HG02870 (cell line): ENCODE measurements around the gene CRB1.
"Not testable (repeated sequence)": the region's sequence is repeated elsewhere in the genome, so short reads cannot be mapped to it uniquely, and the experiment has no call there.

Experiments used
- ATAC-seq: cut with Tn5 transposase; IDR thresholded peaks from one replicate; pipeline ENCODE4 v1.9.1; 2021; ENCODE audit warnings: mild to moderate bottlenecking, moderate library complexity; ENCODE audit not compliant: unreplicated experiment

CRB1 gene

DNA sequence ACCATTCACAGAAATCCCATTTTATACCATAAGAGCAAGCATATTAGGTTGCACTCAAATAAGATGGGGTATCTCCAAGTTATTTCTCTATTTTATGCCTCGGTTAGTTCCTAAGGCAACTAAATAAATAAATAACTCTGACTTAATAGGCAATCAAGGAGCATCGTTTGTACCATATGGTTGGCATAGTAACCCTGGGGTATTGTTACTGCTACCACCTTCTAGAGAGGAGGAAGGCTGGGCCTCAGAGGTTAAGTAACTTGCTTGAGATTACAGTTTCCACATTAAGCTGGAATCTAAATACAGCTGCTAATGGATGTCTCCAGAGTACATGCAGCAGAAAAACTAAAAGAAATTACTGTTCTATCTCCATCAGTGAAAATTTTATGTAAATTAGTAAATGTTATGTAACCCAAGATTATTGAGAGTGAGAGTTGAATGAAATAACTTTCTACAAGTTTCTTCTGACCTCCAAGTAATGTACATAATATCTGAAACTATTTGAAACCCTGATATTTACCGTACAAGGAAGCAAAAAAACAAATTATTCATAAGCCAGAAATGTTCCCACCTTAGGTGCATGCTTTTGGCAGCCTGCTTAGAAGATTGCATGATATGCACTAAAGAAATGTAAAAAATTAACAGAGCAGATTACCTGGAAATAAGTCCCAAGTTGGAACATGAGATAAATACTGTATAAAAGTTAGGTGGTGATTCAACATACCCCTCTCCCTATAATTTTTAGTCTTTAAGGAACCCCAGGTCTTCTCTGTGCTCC is 127.0 kb downstream of the CRB1 start:
- no peak for ATAC-seq

DNA sequence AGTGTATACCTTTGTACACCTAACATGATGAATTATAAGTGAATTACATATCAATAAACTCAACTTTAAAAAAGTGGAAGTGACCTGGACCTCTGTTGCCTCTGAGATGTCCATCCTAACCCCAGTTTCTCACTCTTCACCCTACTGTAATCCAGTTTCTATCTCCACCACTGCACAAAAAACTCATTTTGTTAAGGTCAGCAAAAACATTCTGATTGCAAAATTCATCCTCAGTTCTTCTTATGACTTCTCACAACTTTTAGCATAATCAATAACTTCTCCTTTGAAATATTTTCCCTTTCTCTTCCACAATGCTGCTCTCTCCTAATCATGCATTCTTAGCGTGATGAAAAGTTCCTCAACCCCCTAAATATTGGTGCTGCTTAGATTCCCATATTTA is 129.8 kb downstream of the CRB1 start:
- no peak for ATAC-seq

DNA sequence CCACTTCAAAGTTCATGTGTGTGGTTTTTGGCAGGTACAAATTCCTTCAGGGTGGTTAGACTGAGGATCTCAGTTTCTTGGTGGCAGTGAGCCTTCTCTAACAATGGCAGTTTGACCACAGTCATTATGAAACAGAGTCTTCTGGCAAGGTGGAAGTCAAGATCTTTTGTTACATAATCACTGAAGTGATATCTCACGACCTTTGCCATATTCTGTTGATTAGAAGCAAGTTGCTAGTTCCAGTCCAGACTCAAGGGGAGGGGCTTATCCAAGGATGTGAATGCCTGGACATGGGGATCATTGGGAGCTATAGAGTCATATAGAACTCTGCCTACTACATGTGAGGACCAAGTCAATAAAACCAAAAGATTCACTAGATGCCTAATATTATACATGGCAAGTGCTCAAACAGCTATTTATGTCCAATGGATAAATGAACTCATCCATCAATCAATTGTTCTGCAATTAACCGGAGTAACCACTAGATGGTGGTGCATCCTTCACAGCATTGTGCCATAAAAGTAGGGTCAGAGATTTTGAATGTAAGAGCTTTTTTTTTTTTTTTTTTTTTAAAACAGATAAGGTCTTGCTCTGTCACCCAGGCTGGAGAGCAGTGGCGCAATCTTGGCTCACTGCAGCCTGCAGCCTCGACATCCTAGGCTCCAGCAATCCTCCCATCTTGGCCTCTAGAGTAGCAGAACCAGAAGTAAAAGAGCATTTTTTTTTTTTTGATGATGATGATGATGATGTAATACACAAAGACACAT is 131.9 kb downstream of the CRB1 start:
- peak; percentile 73 for ATAC-seq

DNA sequence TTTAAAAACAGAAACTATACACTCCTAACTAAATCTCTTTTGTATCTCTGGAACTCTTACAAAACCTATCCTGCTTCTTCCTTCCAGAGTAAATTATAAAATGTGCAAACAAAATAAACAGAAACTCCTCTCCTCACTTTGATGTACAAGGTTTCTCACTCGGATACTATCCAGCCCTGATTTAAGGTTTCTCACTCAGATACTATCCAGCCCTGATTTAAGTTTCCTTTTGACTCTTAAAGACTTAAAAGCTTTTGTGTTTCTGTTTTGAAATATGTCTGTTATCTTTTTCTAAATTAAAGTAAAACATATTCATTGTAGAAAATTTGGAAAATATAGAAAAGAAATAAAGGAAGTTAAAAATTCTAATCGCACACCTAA is 132.5 kb downstream of the CRB1 start:
- no peak for ATAC-seq

DNA sequence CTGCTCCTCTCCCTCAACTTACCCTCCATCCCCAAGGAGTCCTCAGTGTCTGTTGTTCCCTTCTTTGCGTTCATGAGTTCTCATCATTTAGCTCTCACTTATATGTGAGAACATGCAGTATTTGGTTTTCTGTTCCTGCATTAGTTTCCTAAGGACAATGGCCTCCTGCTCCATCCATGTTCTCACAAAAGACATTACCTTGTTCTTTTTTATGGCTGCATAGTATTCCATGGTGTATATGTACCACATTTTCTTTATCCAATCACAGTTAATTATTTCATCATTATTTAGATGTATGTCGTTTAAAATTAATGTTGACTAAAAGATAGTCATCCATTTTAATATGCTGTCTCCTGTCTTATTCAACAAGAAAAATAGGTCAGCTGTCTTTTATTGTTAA is 134.1 kb downstream of the CRB1 start:
- ATAC-seq, result no peak

DNA sequence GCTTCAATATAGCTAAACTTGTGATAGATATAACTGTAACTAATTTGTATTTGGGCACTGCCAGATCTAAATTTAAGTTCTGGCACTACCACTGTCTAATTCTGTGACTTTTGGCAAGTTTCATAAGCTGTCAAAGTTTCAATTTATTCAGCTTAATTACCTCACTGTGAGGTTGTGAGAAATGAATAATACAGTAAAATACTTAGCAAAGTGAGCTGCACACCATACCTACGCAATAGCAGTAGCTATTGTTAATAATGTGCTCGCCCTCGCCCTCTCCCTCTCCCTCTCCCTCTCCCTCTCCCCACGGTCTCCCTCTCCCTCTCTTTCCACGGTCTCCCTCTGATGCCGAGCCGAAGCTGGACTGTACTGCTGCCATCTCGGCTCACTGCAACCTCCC is 136.7 kb downstream of the CRB1 start:
- ATAC-seq, result not testable (repeated sequence)

DNA sequence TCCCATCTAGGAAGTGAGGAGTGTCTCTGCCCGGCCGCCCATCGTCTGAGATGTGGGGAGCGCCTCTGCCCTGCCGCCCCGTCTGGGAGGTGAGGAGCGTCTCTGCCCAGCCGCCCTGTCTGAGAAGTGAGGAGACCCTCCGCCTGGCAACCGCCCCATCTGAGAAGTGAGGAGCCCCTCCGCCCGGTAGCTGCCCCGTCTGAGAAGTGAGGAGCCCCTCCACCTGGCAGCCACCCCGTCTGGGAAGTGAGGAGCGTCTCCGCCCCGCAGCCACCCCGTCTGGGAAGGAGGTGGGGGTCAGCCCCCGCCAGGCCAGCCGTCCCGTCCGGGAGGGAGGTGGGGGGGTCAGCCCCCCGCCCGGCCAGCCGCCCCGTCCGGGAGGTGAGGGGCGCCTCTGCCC is 137.6 kb downstream of the CRB1 start:
- not testable (repeated sequence) for ATAC-seq

DNA sequence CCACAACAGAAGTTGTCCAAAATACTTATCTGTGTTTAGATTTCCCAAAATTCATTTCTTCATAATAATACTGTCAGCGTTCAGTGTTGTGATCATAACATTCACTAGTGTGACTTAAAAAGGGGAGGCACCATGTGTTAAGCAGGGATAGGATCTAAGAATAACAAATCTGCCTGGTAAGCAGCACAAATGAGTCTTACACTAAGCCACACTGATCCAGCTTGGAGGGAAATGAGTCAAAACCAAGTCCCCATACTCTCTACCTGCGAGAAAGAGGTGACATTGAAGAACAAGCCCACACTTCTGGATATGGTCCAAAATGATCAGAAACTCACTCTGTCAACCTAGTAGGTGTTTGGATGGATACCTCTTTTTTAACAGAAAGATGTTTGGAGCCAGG is 145.5 kb downstream of the CRB1 start:
- ATAC-seq, result no peak

DNA sequence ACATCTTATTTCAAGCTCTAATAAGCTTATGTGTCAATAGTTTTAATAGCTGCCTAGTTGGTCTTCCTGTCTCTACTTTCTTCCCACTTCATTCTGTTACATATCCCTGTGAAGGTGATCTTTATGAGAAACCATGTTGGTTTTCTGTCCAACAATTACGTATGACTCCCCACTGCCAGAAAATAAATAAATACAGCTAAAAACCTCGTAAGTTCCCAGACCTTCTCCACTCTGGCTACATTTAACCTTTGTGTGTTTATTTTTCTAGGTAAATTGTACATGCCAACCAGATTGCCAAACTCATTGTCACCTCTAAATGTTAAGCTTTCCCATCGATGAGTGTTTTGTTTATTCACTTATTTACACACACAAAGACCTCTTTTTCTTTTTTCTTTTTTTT is 147.2 kb downstream of the CRB1 start:
- ATAC-seq, result no peak

DNA sequence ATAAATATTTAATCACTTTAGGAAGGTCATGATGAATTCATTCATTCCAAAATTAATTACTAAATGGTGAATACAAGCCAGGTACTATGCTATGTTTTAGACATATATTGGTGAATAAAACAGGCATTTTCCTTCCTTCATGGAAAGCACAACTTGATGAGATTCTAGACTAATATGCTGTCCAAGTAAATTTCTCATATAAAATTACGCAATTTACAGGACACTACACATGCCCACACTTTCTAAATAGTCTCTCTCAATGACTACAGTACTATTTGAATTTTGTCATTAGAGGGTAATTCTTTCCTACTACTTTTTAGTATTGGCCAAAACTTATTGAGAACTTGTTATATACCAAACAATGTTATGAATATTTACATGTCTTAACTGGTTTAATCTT is 150.6 kb downstream of the CRB1 start:
- ATAC-seq, result no peak

DNA sequence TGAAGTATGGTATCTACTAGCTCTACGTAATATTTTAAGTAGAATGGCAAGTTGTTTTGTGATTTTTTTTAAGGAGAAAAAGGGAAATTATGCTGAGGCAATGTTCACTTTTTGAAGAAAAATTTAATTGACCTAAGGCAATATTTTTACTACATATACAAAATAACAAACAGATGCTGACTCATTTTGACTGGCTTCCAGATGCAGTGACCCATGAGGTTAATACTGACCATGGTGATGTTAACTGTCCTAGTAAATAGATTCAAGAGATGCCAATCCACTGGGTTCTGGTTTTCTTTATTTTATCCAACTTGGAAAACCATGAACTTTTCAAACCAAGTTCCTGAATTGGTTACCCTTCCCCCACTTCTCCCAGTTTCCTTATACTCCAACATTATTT is 154.9 kb downstream of the CRB1 start:
- ATAC-seq, result no peak

DNA sequence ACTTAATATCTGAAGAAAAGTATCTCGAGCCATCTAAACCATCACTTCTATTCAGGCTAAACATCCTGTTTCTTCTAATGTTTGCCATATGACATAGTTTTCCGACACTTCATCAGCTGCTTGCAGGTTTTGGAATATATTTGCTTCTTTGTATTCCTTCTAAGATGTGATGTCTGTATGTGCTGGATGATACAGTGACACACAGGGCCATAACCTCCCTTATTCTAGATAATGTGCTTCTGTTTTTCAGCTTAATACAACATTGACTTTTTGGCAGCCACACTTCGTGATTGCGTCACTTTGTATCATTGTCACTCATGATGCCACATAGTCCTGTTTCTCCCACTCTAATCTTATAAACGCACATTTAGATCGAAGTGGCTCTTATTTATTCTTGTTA is 156.3 kb downstream of the CRB1 start:
- ATAC-seq, result no peak

DNA sequence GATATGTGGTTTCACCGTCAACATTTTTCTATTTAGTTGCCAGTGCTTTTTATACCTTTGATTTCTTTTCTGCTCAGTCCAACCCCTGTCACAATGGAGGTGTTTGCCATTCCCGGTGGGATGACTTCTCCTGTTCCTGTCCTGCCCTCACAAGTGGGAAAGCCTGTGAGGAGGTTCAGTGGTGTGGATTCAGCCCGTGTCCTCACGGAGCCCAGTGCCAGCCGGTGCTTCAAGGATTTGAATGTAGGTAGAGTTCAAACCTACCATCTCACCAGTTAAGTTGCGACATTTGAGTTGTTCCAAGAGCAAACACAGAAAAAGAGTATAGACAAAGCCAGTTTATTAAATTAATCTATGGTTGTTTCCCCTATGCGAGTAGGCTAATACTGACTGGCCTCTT is 161.3 kb downstream of the CRB1 start:
- ATAC-seq, result no peak

DNA sequence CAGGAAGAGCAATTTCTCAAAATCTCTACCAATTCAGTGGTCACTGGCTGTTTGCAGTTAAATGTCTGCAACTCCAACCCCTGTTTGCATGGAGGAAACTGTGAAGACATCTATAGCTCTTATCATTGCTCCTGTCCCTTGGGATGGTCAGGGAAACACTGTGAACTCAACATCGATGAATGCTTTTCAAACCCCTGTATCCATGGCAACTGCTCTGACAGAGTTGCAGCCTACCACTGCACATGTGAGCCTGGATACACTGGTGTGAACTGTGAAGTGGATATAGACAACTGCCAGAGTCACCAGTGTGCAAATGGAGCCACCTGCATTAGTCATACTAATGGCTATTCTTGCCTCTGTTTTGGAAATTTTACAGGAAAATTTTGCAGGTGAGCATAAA is 167.2 kb downstream of the CRB1 start:
- no peak for ATAC-seq

DNA sequence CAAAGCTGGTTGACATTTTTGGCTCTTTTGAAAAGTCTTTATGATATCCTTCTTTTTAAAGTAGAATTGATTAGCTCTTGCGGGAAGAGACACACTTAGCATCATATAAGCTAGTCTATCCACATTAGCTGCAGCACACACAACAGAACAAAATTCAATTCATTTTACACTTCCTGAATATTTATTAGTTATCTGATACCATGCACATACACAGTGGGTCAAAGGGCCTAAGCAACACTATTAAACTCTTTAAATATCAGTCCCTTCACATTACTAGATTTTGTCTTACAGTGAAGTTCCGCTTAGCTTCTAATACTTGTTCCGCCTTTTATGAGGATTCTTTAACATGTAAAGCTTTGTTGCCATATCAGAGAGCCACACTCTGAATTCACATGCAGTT is 169.5 kb downstream of the CRB1 start:
- ATAC-seq, result no peak

DNA sequence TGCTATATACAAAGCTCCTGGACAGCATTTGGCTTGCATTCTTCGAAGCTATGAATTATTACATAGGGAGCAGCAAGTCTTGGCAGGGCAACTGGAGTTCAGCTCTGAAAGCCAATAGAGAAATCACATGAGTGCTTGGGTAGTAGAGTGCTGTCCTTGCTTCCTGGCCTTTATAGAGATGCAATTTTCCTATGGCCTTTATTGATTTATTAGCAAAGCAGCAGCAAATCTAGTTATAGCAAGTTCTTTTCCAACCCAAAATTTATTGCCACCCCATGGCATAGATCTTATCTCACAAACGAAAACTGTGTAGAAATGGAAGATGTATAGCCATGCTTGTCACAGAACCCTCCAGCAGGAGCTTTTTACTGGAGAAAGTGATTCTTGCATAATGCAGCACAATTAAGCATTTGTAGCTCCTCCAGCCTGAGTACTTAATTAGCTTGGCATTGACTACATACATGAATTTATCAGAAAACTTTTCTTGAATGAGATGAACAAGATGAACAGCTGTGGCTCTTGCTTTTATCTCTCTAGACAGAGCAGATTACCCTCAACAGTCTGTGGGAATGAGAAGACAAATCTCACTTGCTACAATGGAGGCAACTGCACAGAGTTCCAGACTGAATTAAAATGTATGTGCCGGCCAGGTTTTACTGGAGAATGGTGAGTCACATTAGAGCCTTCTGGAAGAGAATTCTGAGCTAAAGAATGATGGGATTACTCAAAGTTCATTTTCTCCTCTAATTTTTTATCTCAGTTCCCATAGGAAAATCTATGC is 170.1 kb downstream of the CRB1 start:
- no peak for ATAC-seq

DNA sequence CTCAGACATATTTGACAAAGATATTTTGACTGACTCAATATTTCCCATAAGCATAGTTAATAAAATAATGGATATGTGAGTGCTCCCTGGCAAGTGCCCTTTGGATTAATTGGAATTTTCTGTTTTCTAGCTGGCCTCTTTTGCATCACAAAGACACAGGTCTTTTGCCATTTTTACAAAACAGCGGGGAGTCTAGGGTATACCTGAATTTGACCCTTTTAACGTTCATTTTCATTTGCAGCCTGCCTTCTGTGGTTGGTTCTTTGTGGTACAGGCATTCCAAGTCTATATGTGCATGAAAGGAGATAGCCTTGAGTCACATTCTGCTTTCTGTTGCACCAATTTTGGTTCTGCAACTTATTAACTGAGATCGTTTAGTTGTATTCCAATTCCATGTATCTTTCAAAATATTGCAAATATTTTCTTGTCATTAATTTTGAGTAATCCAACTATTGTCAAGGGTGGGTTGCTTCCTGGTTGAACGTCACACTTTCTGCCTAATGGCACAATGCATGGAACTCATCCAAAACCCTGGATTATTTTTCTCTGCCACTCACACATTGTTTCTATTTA is 171.7 kb downstream of the CRB1 start:
- no peak for ATAC-seq

DNA sequence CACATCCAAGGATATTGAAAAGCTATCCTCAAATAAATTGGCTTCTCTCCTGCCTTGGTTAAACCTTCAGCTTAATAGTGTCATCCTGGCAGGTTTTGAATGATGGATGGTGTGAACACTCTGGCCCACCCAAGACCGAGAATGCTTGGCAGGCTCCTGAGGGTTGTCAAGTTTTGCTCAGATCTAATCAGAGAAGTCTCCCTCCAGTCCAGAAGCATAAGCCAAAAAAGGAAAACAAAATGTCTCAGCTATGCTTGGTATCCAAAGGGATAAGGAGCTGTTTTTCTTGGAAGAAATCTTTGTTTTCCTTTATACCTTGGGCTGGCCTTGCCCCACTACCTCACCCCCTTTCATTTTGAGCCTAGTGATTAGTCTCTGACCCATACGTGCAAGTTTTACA is 172.7 kb downstream of the CRB1 start:
- ATAC-seq, result no peak

DNA sequence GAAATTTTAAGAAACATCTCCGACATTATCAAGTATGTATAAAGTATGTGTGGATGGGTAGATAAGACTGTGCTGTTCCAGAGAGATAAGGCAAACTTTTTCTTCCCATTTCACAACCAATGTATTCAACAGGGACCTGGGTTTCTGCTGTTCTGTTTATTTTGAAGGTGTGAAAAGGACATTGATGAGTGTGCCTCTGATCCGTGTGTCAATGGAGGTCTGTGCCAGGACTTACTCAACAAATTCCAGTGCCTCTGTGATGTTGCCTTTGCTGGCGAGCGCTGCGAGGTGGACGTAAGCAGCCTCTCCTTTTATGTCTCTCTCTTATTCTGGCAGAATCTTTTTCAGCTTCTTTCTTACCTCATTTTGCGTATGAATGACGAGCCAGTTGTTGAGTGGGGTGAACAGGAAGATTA is 174.0 kb downstream of the CRB1 start:
- ATAC-seq, result no peak

DNA sequence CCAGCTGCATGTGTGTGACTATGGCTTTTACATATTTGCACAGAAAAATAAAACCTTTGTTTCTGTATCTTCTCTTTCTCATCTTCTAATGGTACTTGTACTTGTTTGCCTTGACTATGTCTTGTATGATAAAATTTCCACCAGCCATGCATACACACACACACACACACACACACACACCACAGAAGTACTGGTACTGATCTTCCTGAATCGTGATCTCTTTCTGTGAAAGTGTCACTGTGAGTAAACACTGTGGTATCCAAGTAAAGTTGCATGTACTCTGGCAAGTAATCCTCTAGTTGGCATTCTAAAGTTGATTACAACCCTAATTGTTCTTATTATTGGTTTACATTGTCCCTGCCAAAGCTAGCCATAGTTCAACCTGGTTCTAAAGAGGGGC is 176.7 kb downstream of the CRB1 start:
- ATAC-seq, result no peak

DNA sequence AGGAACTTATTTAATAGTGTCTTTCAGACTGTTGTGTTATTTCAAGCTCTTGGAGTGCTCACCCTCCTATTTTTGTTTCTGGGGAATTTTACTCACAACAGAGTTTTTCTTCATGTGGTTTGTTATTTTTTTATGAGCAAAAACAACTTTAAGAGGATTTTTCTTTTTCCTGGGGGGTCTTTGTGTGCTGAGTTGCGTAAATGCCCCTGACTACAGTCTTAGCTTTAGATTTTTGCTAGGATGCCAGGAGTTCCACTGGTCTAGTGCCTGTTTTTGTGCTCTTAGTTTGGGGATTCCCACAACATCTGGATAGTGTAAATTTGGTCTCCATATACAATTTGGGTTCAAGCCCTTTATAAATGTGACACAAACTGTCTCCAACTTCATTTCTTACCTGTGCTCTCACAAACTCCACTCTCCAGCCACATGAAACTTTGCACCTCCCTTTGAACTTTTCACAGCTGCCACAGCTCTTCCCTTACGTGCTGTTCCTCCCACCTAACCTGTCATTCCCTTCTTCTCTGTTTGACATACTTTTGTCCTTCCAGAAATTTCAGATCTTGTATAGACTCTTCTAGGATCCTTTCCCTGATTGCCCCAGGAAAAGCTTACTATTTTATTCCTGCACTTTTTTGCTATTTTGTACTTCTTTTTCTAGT is 180.2 kb downstream of the CRB1 start:
- ATAC-seq, result no peak
